Right ventricle myocardium inferior (tissue), 1 donor: ENCODE results near the gene FAAP20. TPM values are rescaled to one million over a fixed set of nuclear protein-coding genes. Genes with fewer than 3 reads are reported as not detected.
A peak's percentile ranks its signal among the peaks of the same experiment; 100 is the strongest.

Source experiments
- ATAC-seq: fragments of 200-7000 bp; cut with Tn5 transposase; one replicate; pipeline ENCODE4 v1.9.1; 2020; ENCODE audit warnings: mild to moderate bottlenecking, moderate library complexity
- DNase-seq: peaks from one replicate; pipeline ENCODE4 v3.0.0; 2021; ENCODE audit errors: missing footprints
- intact Hi-C: fragments of 100-400 bp; cut with DNase I; formaldehyde crosslinking; loops from one replicate; pipeline ENCODE4 v1.11.0; 2022
- long read RNA-seq: library from polyadenylated mRNA; unstranded; transcript quantifications from one replicate; pipeline ENCODE4 v2.0.0, GENCODE V29; 2021
- total RNA-seq: library from RNA; stranded (reverse); fragmentation: NEBNext Ultra II Directional; extraction: Animal tissue kit (Norgen Biotek cat#: 25700); gene quantifications from one replicate; pipeline ENCODE4 v1.2.1, GENCODE V29; 2021
- donor health status: DM: no; HTN: yes; CAD: no; lungs with severe emphysema.

Gene FAAP20
- 43.9 TPM for total RNA-seq
- long read RNA-seq, transcript FAAP20-202 (4 exons, 729 nt) = major isoform, 7 of 18 reads
- long read RNA-seq, partial matches to known transcripts = 0 of 18 reads
- long read RNA-seq, other reads (novel, unspliced or antisense) = 7 of 18 reads

- intact Hi-C loops = loop anchor here (2.0 to 10.0 kb wide), 4 partner anchors 36 to 1178 kb away; no protein-coding TSS in a partner anchor
- ATAC-seq = peak; percentile 65
- DNase-seq = no peak
Observed at GRCh38 chr1:2194319-2194897, at the start of gene FAAP20. Gene FAAP20 (minus strand): TSS chr1:2194772. CDS start chr1:2194749, 23 bp downstream.

GRCh38 chr1:2242814-2243725 is 48.5 kb upstream of the FAAP20 start:
- intact Hi-C loops = no loop called here
- DNase-seq = peak; percentile 61

GRCh38 chr1:2241820-2242219 is 47.2 kb upstream of the FAAP20 start:
- intact Hi-C loops = no loop called here
- ATAC-seq (no peak), DNase-seq (no peak)

More at GRCh38 chr1:2242814-2243725, 48.5 kb upstream of the FAAP20 start:
- ATAC-seq = peak; percentile 75

GRCh38 chr1:2240270-2241156 is 45.9 kb upstream of the FAAP20 start:
- ATAC-seq (peak; percentile 61), DNase-seq (peak; percentile 89)
- intact Hi-C loops = no loop called here

- DNase-seq (no peak), ATAC-seq (no peak)
- intact Hi-C loops = no loop called here
Observed at GRCh38 chr1:2239384-2239985, 44.9 kb upstream of the FAAP20 start.

GRCh38 chr1:2239013-2239370 is 44.4 kb upstream of the FAAP20 start:
- ATAC-seq (no peak), DNase-seq (no peak)
- intact Hi-C loops = no loop called here

- DNase-seq (peak; percentile 63), ATAC-seq (no peak)
- intact Hi-C loops = no loop called here
Observed at GRCh38 chr1:2238361-2239012, 43.9 kb upstream of the FAAP20 start.

GRCh38 chr1:2237773-2238172 is 43.2 kb upstream of the FAAP20 start:
- ATAC-seq = no peak
- intact Hi-C loops = no loop called here
- peak; percentile 67 for DNase-seq

- intact Hi-C loops = no loop called here
- DNase-seq (peak; percentile 59), ATAC-seq (no peak)
Observed at GRCh38 chr1:2236695-2237677, 42.4 kb upstream of the FAAP20 start.

- ATAC-seq = no peak
- DNase-seq = peak; percentile 34
- intact Hi-C loops = no loop called here
Observed at GRCh38 chr1:2235300-2235998, 40.9 kb upstream of the FAAP20 start.

GRCh38 chr1:2234762-2235113 is 40.2 kb upstream of the FAAP20 start:
- intact Hi-C loops = no loop called here
- peak; percentile 17 for ATAC-seq
- no peak for DNase-seq

GRCh38 chr1:2233997-2234761 is 39.6 kb upstream of the FAAP20 start:
- DNase-seq = peak; percentile 98
- ATAC-seq = peak; percentile 84
- intact Hi-C loops = loop anchor here (2.0 kb wide), 1 partner anchor 81 kb away; no protein-coding TSS in a partner anchor

- no peak for ATAC-seq
- peak; percentile 60 for DNase-seq
- intact Hi-C loops = loop anchor here (2.0 kb wide), 1 partner anchor 81 kb away; no protein-coding TSS in a partner anchor
Observed at GRCh38 chr1:2233468-2233867, 38.9 kb upstream of the FAAP20 start.

GRCh38 chr1:2232916-2233438 is 38.4 kb upstream of the FAAP20 start:
- no peak for ATAC-seq
- intact Hi-C loops = loop anchor here (2.0 kb wide), 1 partner anchor 82 kb away; no protein-coding TSS in a partner anchor
- DNase-seq = peak; percentile 73

GRCh38 chr1:2232255-2232915 is 37.8 kb upstream of the FAAP20 start:
- intact Hi-C loops = loop anchor here (2.0 kb wide), 1 partner anchor 82 kb away; no protein-coding TSS in a partner anchor
- DNase-seq = peak; percentile 67
- no peak for ATAC-seq
